Measurements from ENCODE around the gene SLC35E3.

SLC35E3 gene

GRCh38 chr12:68745904-68746571 lies at the start of gene SLC35E3:
TSS of gene SLC35E3 (plus strand) at chr12:68746176. CDS start at chr12:68746378, 202 bp downstream.
- DNase-seq (ENCODE audit: low read depth) = peak; percentile 81

- no peak for DNase-seq (ENCODE audit: low read depth)
These were observed 46.5 kb upstream of the SLC35E3 start for GRCh38 chr12:68699486-68699885.

- DNase-seq (ENCODE audit: low read depth) = no peak
These were observed 18.2 kb upstream of the SLC35E3 start for GRCh38 chr12:68727776-68728175.

GRCh38 chr12:68733661-68734071 lies 12.3 kb upstream of the SLC35E3 start:
- DNase-seq (ENCODE audit: low read depth) = peak; percentile 61

- no peak for DNase-seq (ENCODE audit: low read depth)
These were observed 6.1 kb upstream of the SLC35E3 start for GRCh38 chr12:68739891-68740290.

GRCh38 chr12:68743356-68743755 lies 2.6 kb upstream of the SLC35E3 start:
- DNase-seq (ENCODE audit: low read depth) = no peak

- no peak for DNase-seq (ENCODE audit: low read depth)
These were observed 536 bp upstream of the SLC35E3 start for GRCh38 chr12:68745376-68745903.

- DNase-seq (ENCODE audit: low read depth) = peak; percentile 62
These were observed 700 bp downstream of the SLC35E3 start for GRCh38 chr12:68746572-68747180.

GRCh38 chr12:68749443-68749842 lies 3.5 kb downstream of the SLC35E3 start:
- no peak for DNase-seq (ENCODE audit: low read depth)

GRCh38 chr12:68749861-68750260 lies 3.9 kb downstream of the SLC35E3 start:
- no peak for DNase-seq (ENCODE audit: low read depth)

GRCh38 chr12:68750506-68750905 lies 4.5 kb downstream of the SLC35E3 start:
- DNase-seq (ENCODE audit: low read depth) = no peak

GRCh38 chr12:68755536-68756243 lies 9.7 kb downstream of the SLC35E3 start:
- DNase-seq (ENCODE audit: low read depth) = no peak

GRCh38 chr12:68759852-68760251 lies 13.9 kb downstream of the SLC35E3 start:
- DNase-seq (ENCODE audit: low read depth) = no peak

GRCh38 chr12:68760806-68761441 lies 14.9 kb downstream of the SLC35E3 start:
- DNase-seq (ENCODE audit: low read depth) = no peak

GRCh38 chr12:68761442-68761812 lies 15.5 kb downstream of the SLC35E3 start:
- no peak for DNase-seq (ENCODE audit: low read depth)

GRCh38 chr12:68761901-68762630 lies 16.1 kb downstream of the SLC35E3 start:
- DNase-seq (ENCODE audit: low read depth) = no peak

GRCh38 chr12:68762691-68763090 lies 16.7 kb downstream of the SLC35E3 start:
- DNase-seq (ENCODE audit: low read depth) = no peak

- no peak for DNase-seq (ENCODE audit: low read depth)
These were observed 19.7 kb downstream of the SLC35E3 start for GRCh38 chr12:68765696-68766095.

GRCh38 chr12:68766646-68767045 lies 20.7 kb downstream of the SLC35E3 start:
- no peak for DNase-seq (ENCODE audit: low read depth)

GRCh38 chr12:68767191-68767590 lies 21.2 kb downstream of the SLC35E3 start:
- no peak for DNase-seq (ENCODE audit: low read depth)

- DNase-seq (ENCODE audit: low read depth) = no peak
These were observed 22.5 kb downstream of the SLC35E3 start for GRCh38 chr12:68768431-68768939.

GRCh38 chr12:68769941-68770340 lies 24.0 kb downstream of the SLC35E3 start:
- no peak for DNase-seq (ENCODE audit: low read depth)

Measured in stromal cell of bone marrow (primary cell).